ENCODE measurements around the gene MYO18A.

Gene MYO18A

GRCh38 chr17:29107084-29107483 is 73.1 kb downstream of the MYO18A start:
- no peak for DNase-seq (ENCODE audit: low read depth, low spot score)
- Histone ChIP-seq H3K27me3 (ENCODE audit: insufficient read depth, insufficient read length) (no peaks in the 10 kb centered on the region), H3K36me3 (ENCODE audit: insufficient read depth, insufficient read length, low read length) (peaks cover 45% of the 10 kb centered on the region), H3K9me3 (ENCODE audit: insufficient read depth, low read length) (no peaks in the 10 kb centered on the region), H3K4me3 (ENCODE audit: insufficient read length, low read depth) (no peak overlapping the region), H3K9ac (ENCODE audit: insufficient read length, low read depth) (peak overlapping the region; percentile 32), H3K4me1 (ENCODE audit: insufficient read depth, insufficient read length) (peaks cover 21% of the 10 kb centered on the region)
- no peak for TF ChIP-seq SUZ12 (IDR thresholded peaks at IDR 0.05; ENCODE audit: extremely low read depth, insufficient read depth, insufficient read length)
- no peak for TF ChIP-seq YY1 (IDR thresholded peaks at IDR 0.05; ENCODE audit: insufficient read depth, insufficient read length)
- TF ChIP-seq ZNF274 (IDR thresholded peaks at IDR 0.05; ENCODE audit: low read depth, low read length), result no peak

- Histone ChIP-seq H3K27me3 (ENCODE audit: insufficient read depth, insufficient read length) (no peaks in the 10 kb centered on the region), H3K9me3 (ENCODE audit: insufficient read depth, low read length) (no peaks in the 10 kb centered on the region), H3K4me1 (ENCODE audit: insufficient read depth, insufficient read length) (peaks cover 14% of the 10 kb centered on the region), H3K4me3 (ENCODE audit: insufficient read length, low read depth) (no peak overlapping the region), H3K36me3 (ENCODE audit: insufficient read depth, insufficient read length, low read length) (peaks cover 43% of the 10 kb centered on the region), H3K9ac (ENCODE audit: insufficient read length, low read depth) (no peak overlapping the region)
- no peak for DNase-seq (ENCODE audit: low read depth, low spot score)
- no peak for TF ChIP-seq YY1 (IDR thresholded peaks at IDR 0.05; ENCODE audit: insufficient read depth, insufficient read length)
- no peak for TF ChIP-seq SUZ12 (IDR thresholded peaks at IDR 0.05; ENCODE audit: extremely low read depth, insufficient read depth, insufficient read length)
- TF ChIP-seq ZNF274 (IDR thresholded peaks at IDR 0.05; ENCODE audit: low read depth, low read length), result no peak
Observed at GRCh38 chr17:29103341-29103740, 76.9 kb downstream of the MYO18A start.

DNA sequence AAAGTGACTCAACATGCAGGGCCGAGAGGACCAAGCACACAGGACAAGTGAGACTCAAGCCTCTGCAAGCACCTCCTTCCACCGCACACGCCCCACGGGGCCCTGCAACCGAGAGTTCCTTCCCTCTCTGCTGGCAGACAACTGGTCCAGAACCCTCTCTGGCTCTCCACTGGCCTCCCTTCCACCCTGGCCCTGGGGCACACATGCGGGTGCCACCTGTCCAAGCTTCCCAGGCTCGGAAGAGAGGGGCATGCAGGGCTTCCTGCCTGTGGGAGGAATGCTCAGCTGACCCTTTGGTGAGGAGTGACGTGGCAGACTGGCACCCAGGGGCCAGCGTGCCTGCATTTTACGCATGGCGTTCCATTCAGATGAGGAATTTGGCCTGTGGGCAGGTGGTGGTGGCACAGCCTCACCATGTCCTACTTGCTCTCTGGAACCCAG is 77.4 kb downstream of the MYO18A start:
- Histone ChIP-seq H3K36me3 (ENCODE audit: insufficient read depth, insufficient read length, low read length) (peaks cover 49% of the 10 kb centered on the region), H3K4me3 (ENCODE audit: insufficient read length, low read depth) (no peak overlapping the region), H3K4me1 (ENCODE audit: insufficient read depth, insufficient read length) (peaks cover 11% of the 10 kb centered on the region), H3K27me3 (ENCODE audit: insufficient read depth, insufficient read length) (no peaks in the 10 kb centered on the region), H3K9me3 (ENCODE audit: insufficient read depth, low read length) (no peaks in the 10 kb centered on the region), H3K9ac (ENCODE audit: insufficient read length, low read depth) (no peak overlapping the region)
- DNase-seq (ENCODE audit: low read depth, low spot score), result no peak
- TF ChIP-seq SUZ12 (IDR thresholded peaks at IDR 0.05; ENCODE audit: extremely low read depth, insufficient read depth, insufficient read length), result no peak
- TF ChIP-seq ZNF274 (IDR thresholded peaks at IDR 0.05; ENCODE audit: low read depth, low read length), result no peak
- TF ChIP-seq YY1 (IDR thresholded peaks at IDR 0.05; ENCODE audit: insufficient read depth, insufficient read length), result no peak

GRCh38 chr17:29102046-29102445 is 78.2 kb downstream of the MYO18A start:
- no peak for DNase-seq (ENCODE audit: low read depth, low spot score)
- Histone ChIP-seq H3K36me3 (ENCODE audit: insufficient read depth, insufficient read length, low read length) (peaks cover 56% of the 10 kb centered on the region), H3K9ac (ENCODE audit: insufficient read length, low read depth) (no peak overlapping the region), H3K9me3 (ENCODE audit: insufficient read depth, low read length) (no peaks in the 10 kb centered on the region), H3K27me3 (ENCODE audit: insufficient read depth, insufficient read length) (no peaks in the 10 kb centered on the region), H3K4me3 (ENCODE audit: insufficient read length, low read depth) (no peak overlapping the region), H3K4me1 (ENCODE audit: insufficient read depth, insufficient read length) (peaks cover 10% of the 10 kb centered on the region)
- TF ChIP-seq SUZ12 (IDR thresholded peaks at IDR 0.05; ENCODE audit: extremely low read depth, insufficient read depth, insufficient read length) (no peak), ZNF274 (IDR thresholded peaks at IDR 0.05; ENCODE audit: low read depth, low read length) (no peak), YY1 (IDR thresholded peaks at IDR 0.05; ENCODE audit: insufficient read depth, insufficient read length) (no peak)

- Histone ChIP-seq H3K9ac (ENCODE audit: insufficient read length, low read depth) (no peak overlapping the region), H3K4me3 (ENCODE audit: insufficient read length, low read depth) (no peak overlapping the region), H3K4me1 (ENCODE audit: insufficient read depth, insufficient read length) (peaks cover 4% of the 10 kb centered on the region), H3K9me3 (ENCODE audit: insufficient read depth, low read length) (no peaks in the 10 kb centered on the region), H3K27me3 (ENCODE audit: insufficient read depth, insufficient read length) (no peaks in the 10 kb centered on the region), H3K36me3 (ENCODE audit: insufficient read depth, insufficient read length, low read length) (peaks cover 48% of the 10 kb centered on the region)
- no peak for DNase-seq (ENCODE audit: low read depth, low spot score)
- no peak for TF ChIP-seq SUZ12 (IDR thresholded peaks at IDR 0.05; ENCODE audit: extremely low read depth, insufficient read depth, insufficient read length)
Observed at GRCh38 chr17:29100296-29100695, 79.9 kb downstream of the MYO18A start.

GRCh38 chr17:29099527-29099926 is 80.7 kb downstream of the MYO18A start:
- Histone ChIP-seq H3K27me3 (ENCODE audit: insufficient read depth, insufficient read length) (no peaks in the 10 kb centered on the region), H3K4me3 (ENCODE audit: insufficient read length, low read depth) (no peak overlapping the region), H3K9ac (ENCODE audit: insufficient read length, low read depth) (no peak overlapping the region), H3K4me1 (ENCODE audit: insufficient read depth, insufficient read length) (peaks cover 4% of the 10 kb centered on the region), H3K36me3 (ENCODE audit: insufficient read depth, insufficient read length, low read length) (peaks cover 56% of the 10 kb centered on the region), H3K9me3 (ENCODE audit: insufficient read depth, low read length) (no peaks in the 10 kb centered on the region)
- TF ChIP-seq YY1 (IDR thresholded peaks at IDR 0.05; ENCODE audit: insufficient read depth, insufficient read length) (no peak), ZNF274 (IDR thresholded peaks at IDR 0.05; ENCODE audit: low read depth, low read length) (no peak), SUZ12 (IDR thresholded peaks at IDR 0.05; ENCODE audit: extremely low read depth, insufficient read depth, insufficient read length) (no peak)
- DNase-seq (ENCODE audit: low read depth, low spot score), result no peak

- Histone ChIP-seq H3K9me3 (ENCODE audit: insufficient read depth, low read length) (no peaks in the 10 kb centered on the region), H3K9ac (ENCODE audit: insufficient read length, low read depth) (no peak overlapping the region), H3K4me3 (ENCODE audit: insufficient read length, low read depth) (no peak overlapping the region), H3K4me1 (ENCODE audit: insufficient read depth, insufficient read length) (peaks cover 3% of the 10 kb centered on the region), H3K36me3 (ENCODE audit: insufficient read depth, insufficient read length, low read length) (peaks cover 71% of the 10 kb centered on the region), H3K27me3 (ENCODE audit: insufficient read depth, insufficient read length) (no peaks in the 10 kb centered on the region)
- DNase-seq (ENCODE audit: low read depth, low spot score), result no peak
- TF ChIP-seq SUZ12 (IDR thresholded peaks at IDR 0.05; ENCODE audit: extremely low read depth, insufficient read depth, insufficient read length), result no peak
Observed at GRCh38 chr17:29096094-29096493, 84.1 kb downstream of the MYO18A start.

- H3K36me3 ChIP-seq (ENCODE audit: insufficient read depth, insufficient read length, low read length), result peaks cover 78% of the 10 kb centered on the region
Observed at GRCh38 chr17:29095439-29095838, 84.8 kb downstream of the MYO18A start.

More at GRCh38 chr17:29095439-29095838, 84.8 kb downstream of the MYO18A start:
- TF ChIP-seq SUZ12 (IDR thresholded peaks at IDR 0.05; ENCODE audit: extremely low read depth, insufficient read depth, insufficient read length) (no peak), YY1 (IDR thresholded peaks at IDR 0.05; ENCODE audit: insufficient read depth, insufficient read length) (no peak), ZNF274 (IDR thresholded peaks at IDR 0.05; ENCODE audit: low read depth, low read length) (no peak)
- Histone ChIP-seq H3K4me1 (ENCODE audit: insufficient read depth, insufficient read length) (peaks cover 3% of the 10 kb centered on the region), H3K9me3 (ENCODE audit: insufficient read depth, low read length) (no peaks in the 10 kb centered on the region), H3K9ac (ENCODE audit: insufficient read length, low read depth) (no peak overlapping the region), H3K27me3 (ENCODE audit: insufficient read depth, insufficient read length) (no peaks in the 10 kb centered on the region), H3K4me3 (ENCODE audit: insufficient read length, low read depth) (no peak overlapping the region)
- DNase-seq (ENCODE audit: low read depth, low spot score), result no peak
